Uterus (tissue), 2 donors: ENCODE data around the gene SRGAP1.

Experiments
- POLR2A ChIP-seq, 2 donors: fragments of 450-650 bp; IDR thresholded peaks; one replicate each; pipeline ENCODE4 v1.6.1; 2016; ENCODE audit warnings: antibody characterized with exemption in 2 of 2, mild to moderate bottlenecking in 1 of 2, moderate library complexity in 1 of 2
- TF ChIP-seq, protein P1 (sequence below), 4 experiments: fragments of 200-600 bp in 2 of 4; fragments of 450-650 bp in 2 of 4; sonication (generic) in 2 of 4; IDR thresholded peaks; one replicate each; pipeline ENCODE4 v1.5.1; 2016 to 2019; ENCODE audit warnings: antibody characterized with exemption in 4 of 4, mild to moderate bottlenecking in 2 of 4, moderate library complexity in 1 of 4

DNA sequence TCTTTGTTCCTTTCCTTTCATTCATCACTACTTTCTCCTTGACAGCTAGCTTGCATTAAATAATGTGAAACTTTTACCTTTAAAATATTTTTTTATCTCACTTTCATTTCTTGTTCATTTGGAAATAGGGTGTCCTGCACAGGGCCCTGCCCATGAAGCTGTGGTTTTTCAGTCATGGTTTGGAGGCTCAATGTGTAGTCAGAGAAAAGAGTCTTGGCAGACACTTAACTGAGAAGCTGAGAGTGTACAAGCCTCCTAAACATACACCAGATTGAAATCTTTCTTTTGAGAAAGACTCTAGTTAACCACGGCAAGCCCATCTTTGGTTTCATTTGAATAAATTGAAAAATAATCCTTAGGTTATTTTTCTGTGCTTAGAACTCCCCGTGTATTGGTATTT is 303.4 kb downstream of the SRGAP1 start:
- TF ChIP-seq, protein P1, sequence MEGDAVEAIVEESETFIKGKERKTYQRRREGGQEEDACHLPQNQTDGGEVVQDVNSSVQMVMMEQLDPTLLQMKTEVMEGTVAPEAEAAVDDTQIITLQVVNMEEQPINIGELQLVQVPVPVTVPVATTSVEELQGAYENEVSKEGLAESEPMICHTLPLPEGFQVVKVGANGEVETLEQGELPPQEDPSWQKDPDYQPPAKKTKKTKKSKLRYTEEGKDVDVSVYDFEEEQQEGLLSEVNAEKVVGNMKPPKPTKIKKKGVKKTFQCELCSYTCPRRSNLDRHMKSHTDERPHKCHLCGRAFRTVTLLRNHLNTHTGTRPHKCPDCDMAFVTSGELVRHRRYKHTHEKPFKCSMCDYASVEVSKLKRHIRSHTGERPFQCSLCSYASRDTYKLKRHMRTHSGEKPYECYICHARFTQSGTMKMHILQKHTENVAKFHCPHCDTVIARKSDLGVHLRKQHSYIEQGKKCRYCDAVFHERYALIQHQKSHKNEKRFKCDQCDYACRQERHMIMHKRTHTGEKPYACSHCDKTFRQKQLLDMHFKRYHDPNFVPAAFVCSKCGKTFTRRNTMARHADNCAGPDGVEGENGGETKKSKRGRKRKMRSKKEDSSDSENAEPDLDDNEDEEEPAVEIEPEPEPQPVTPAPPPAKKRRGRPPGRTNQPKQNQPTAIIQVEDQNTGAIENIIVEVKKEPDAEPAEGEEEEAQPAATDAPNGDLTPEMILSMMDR (IDR thresholded peaks at IDR 0.05) = no peak
- TF ChIP-seq POLR2A (IDR thresholded peaks at IDR 0.05) = no peak
